GM18861 (cell line): ENCODE measurements around the gene RBM26.

Experiments used
- ATAC-seq: cut with Tn5 transposase; IDR thresholded peaks from one replicate; pipeline ENCODE4 v1.9.1; 2021; ENCODE audit not compliant: unreplicated experiment

RBM26 gene

DNA sequence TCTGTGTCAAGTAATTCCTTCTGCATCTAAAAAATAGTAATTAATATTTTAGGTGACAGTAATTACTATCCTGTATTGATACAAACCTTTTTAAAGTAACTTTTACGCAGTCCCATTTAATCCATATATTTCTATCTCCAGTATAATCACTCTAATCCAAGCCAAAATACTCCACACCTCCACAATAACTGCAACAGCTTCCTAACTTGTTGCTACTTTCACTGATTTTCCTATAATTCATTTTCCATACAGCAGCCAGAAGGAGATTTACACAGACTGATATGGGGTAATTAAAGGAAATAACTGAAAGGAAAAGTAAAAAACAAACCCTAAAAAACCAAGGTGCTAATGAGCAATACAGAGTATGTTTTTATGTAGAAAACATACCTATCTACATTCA lies 64.9 kb downstream of the RBM26 start:
- no peak for ATAC-seq

DNA sequence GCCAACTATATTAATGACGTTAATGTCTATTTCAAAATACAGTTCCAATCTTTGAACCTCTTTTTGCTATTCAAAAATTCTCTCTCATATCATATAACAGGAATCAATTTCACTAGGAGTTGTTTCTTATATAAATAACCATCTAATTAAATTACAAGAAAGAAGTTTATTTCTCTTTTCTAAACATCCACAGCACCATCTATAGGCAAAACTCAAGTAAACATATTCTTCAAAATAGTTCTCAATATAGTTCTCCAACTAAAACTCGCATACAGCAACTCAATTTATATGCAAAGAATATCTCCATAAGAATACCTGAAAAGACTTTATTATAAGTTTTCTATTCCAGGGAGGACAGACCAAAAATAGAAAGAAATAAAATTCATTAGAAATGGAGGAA lies 65.6 kb downstream of the RBM26 start:
- ATAC-seq: no peak

DNA sequence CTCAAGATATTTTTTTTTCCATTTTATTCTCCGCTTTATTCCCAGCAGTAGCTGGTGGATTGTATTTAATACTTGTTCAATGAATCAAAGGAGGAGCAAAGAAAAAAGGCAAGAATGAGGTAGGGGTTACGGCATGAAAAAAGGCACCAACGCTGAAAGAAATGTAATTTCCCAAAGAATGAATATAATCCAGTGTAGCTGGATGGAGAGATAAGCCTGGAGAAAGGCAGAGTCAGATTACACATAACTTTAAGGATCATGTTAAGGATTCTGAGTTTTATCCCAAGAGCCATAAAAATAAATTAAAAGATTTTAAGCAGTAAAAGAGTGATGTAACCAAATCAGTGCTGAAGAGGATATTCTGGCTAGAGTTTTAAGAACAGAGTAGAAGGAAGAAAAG lies 67.7 kb downstream of the RBM26 start:
- no peak for ATAC-seq

DNA sequence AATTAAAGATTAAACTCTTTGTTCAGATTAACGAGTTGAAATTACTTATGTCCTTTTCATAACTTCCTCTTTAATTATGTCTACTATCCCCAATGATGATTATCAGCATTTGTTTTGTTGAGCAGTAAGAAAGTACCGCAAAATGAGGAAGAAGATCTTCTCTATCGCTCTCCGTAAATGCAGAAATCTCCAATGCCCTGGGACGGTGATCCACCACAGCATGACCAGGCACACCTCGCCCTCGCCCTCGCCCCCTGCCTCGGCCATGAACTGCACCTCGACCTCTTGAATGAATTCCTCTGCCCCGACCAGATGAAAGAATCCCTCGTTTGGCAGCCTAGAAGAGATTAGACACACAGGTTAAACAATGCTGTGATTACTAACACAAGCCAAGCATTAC lies 69.1 kb downstream of the RBM26 start:
- ATAC-seq: no peak

DNA sequence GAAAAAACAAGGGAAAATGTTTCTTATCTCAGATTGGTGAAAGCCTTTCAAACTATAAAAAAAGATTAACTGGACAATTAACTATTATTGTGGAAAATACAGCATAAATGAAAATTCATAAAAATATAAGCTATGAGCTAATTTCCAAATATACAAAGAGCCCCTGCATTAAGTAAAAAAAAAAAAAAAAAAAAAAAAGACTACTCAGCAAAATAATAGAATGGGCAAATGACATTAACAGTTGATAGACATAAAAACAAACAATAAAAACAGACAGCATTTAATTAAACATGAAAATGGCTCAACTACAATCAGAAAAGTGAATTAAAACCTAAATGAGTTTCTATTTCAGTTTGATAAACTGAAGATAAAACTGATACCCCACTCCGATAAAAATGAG lies 77.5 kb downstream of the RBM26 start:
- no peak for ATAC-seq

DNA sequence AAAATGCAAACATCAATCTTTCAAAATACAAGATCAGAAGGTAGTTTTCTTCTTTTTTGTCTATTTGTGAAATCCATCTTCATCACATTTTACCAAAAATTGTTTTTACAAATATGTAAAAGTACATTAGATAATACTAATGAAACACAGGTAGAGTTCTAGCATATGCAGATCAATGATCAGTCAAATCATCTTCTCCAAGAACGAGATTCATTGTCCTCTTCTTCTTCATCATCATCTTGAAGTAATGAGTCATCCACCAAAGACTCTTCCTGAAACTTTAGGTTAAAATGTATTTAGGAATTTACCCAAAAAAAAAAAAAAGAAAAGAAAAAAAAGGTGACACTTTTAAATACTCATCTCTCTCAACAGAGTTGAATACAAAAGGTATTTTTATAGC lies 85.6 kb downstream of the RBM26 start:
- ATAC-seq: no peak

DNA sequence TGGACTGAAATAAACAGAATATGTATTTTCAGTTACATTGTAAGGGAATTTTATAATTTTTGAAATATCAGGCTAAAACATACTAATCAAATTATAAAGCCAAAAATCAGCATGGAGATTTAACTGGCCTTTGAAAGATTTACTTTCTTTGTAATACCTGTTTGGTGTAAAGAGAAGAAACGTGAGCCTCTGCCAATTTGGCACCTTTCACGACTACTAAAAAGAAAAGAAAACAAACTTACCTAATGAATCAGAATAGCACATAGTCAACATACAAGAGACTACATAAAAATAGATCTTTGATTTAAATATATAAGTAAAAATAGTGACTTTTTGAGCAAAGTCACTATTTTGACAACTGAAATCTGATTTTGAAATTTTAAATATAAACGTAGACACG lies 87.4 kb downstream of the RBM26 start:
- no peak for ATAC-seq

DNA sequence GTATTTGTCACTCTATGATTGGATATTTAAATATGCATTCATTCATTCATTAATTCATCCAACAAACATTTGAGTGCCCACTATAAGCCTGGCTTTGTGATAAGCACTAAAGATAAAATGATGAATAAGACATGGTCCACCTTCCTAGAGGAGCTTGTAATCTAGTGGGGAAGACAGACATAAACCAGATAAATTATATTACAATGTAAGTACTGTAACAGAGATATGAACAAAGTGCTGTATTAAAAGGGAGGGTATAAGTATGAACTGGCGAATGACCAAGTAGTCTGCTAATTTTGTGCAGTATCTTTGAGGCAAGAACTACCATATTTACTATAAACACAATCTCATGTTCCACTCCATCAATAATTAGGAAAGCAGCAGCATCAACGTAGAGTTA lies 88.2 kb downstream of the RBM26 start:
- ATAC-seq: no peak

DNA sequence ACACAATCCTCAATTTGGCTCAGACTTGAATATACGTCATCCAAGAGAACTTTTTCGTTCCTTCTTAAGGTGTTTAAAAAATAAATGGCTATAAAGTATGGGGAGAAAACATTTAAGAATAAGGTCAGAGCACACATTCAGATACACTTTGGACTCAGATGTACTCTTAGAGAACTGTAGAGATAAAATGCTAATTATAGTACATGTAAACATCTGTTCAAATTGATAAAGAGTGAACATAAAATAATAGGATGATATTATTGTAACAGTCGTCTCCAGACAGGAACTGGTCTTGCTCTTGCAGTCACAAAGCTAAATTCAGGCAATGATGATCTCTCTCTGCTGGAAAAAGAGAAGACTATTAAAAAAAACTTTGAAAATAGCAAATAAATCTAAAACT lies 91.4 kb downstream of the RBM26 start:
- ATAC-seq: no peak

DNA sequence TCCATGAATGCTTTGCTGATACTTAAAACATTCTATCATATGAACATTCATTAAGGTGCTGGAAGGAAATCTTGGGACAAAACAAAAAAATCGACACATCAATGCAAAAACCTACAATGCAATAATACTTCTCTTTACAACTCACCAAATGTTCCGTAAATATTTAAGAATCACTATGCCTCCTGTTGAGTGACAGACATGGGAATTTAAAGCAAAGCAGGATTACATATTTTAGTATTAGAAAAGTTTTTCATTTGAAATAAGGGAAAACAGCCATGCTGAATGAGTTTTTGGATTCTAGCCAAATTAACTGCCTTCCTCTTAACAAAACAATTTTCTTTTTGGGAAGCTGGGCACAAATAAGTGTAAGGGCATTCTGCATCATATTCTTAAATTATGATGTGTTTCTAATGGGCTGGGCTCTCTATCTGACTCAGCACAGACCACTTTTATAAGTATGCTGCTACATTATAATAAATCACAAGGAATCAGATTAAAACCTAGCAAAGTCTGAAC lies 93.7 kb downstream of the RBM26 start:
- ATAC-seq: no peak

DNA sequence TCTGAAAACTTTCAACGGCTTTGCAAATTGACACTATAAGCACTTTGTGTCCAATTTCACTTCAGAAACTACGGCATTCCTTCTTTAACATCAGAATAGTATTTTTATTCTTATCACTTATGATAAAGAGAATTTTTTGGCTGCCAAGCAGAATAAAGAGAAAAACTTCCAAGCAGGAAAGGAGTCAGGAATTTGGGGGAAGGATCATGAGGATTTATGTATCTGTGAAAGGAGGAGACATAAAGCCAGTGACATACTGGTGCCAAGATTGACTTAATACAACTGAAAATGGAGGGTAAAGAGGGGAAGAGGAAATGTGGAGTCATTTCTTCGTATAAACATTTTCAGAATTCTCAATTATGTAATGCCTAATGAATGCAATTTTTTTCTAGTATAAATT lies 94.7 kb downstream of the RBM26 start:
- ATAC-seq: no peak

DNA sequence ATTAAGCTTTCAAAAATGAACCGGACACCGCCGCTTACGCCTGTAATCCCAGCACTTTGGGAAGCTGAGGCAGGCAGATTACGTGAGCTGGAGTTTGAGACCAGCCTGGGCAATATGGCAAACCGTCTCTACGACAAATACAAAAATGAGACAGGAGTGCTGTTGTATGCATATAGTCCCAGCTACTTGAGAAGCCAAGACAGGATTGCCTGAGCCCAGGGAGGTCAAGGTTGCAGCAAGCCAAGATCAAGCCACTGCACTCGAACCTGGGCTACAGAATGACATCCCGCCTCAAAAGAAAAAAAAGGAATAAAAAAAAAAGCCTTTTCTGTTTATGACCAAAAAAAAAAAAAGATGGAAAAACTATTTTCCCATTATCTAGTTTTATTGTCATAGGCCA lies 96.4 kb downstream of the RBM26 start:
- no peak for ATAC-seq

DNA sequence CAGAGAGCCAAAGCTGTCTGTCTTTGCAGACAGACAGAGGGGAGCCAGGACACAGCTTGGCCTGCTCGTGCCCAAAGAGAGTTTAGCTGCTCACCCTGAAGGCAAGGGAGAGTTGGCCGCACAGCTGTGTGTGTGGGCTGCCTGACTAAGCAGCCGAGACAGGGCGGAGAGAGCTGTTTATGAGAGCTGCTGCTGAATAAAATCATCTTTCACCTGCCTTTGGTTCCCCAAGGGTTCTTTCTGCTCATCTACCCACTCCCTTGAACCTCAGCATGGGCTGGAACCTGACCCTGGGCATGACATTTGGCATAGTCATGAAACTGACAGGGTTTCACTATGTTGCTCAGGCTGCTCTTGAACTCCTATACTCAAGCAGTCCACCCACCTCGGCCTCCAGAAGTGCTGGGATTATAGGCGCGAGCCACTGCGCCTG lies 98.2 kb downstream of the RBM26 start:
- no peak for ATAC-seq

DNA sequence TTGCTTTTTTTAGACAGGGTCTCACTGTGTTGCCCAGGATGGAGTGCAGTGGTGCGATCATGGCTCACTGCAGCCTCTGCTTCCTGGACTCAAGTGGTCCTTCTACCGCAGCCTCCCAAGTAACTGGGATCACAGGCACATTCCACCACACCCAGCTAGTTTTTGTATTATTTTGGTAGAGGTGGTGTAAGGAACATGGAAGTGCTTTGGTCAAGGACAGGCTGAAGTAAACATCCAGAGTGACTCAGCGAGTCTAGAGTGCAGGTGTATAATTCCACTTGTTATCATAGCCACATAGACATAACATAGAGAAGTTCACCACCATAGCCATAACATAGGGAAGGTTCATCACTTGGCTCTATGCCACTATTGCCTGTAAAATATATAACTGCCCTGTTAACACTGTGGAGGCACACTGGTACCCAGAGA lies 98.6 kb downstream of the RBM26 start:
- ATAC-seq: no peak

DNA sequence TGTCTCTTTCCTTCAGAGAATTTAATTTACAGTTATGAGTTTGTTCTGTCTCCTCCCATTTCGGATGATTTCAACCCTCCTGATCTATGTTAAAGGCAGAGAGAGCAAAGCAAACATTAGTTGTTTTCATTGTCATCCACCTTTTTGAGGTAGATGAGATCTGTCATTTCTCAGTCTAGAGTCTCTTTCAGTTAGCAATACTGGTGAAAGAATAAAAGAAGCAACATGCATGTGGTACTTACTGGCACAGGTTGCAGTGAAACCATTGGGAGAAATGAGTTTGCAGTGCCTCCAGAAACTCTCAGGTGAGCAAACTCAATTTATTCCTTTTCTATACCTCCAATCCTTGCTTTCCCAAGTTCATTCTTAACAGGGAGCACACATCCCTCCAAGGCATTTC lies 99.4 kb downstream of the RBM26 start:
- ATAC-seq: no peak

DNA sequence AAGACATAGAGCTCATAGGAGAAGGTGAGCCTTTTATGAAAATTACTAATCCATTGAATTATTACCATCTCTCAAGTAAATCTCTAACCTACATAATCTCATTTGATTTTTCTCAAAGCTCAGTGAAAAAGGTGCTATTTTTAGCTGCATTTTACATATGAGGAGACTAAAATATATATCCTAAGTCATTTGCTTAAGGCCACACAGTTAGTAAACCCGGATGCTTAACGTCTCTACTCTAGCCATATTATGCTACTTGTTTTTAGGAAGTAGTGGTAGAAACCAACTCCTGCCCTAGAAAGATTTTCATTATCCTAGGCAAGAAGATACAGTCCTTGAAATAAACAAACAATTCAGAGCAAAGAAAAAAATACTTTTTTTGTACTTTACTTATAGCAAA lies 108.9 kb downstream of the RBM26 start:
- no peak for ATAC-seq

DNA sequence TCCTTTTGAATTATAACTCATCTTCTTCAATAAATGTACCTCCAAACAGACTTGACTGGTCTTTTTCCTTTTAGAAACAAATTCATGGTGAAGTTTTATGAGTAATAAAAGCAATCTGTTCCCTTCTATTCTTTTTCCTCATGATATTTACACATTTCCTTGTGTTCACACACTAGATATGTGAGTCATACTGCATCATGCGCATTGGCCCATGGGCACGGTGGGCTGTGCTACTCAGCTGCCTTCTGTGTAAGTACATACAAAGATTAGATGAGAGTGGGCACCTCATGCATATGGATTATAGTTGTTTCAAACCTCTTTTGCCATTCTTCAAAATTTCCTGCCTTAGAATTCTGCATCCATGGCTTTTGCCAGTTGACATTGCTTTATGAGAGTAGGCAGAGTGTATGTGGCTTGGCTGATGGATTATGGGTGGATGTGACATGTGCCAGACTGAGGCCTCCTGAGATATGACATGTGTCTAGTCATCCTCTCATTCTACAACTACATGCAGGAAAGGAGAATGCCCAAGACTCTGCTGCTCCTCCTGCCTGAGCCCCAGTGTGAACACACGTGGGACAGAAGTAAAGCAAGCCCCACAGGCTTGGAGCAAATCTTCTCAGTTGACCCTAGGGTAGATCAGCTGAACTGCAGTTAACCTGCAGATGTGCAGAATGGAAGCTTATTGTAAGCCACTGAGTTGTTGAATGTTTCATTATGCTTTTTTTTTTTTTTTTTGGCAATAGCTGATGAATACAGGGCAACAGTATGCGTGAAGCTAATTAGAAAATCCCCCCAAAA lies 109.9 kb downstream of the RBM26 start:
- ATAC-seq: no peak

DNA sequence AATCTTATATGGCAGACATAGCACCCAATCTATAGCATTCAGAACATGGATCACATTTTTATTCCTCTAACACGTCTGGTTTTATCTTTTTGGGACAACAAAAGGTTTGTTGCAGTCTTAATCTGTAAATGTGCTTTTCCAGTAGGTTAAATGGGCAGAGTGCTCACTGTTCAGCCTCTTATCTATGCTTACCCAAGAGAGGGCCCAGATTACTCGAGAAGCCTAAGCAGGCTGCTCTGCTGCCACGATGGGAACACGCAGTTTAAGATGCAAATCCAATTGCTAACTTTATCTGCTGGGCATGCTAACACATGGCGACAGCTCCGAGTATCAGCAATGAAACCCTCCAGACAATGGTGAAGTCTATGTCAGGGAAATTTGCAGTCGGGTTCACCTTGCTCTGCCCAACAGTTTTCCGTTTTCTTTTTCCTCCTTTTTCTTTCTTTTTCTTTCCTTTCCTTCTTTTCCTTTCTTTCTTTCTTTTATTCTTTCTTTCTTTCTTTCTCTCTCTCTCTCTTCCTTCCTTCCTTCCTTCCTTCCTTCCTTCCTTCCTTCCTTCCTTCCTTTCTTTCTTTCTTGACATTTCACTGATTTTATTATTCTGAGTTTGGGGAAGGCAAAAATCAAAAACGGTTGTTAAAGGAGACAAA lies 115.3 kb downstream of the RBM26 start:
- ATAC-seq: no peak

DNA sequence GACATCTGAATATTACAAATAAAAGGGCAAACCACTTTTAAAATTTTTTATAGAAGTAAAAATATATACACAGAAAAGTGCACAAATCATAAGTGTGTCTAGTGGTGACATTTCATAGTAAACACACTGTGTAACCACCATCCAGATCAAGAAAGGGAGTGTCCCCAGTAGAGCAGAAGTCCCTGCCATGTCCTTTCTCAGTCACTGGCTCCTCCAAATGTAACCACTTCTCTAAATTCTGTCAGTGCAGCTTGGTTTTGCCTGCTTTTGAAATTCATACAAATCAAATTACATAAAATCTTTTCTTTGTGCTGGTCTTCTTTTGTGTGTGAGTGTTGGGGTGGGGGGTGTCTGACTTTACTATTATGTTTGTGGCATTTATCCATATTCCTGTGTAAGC lies 116.5 kb downstream of the RBM26 start:
- no peak for ATAC-seq

DNA sequence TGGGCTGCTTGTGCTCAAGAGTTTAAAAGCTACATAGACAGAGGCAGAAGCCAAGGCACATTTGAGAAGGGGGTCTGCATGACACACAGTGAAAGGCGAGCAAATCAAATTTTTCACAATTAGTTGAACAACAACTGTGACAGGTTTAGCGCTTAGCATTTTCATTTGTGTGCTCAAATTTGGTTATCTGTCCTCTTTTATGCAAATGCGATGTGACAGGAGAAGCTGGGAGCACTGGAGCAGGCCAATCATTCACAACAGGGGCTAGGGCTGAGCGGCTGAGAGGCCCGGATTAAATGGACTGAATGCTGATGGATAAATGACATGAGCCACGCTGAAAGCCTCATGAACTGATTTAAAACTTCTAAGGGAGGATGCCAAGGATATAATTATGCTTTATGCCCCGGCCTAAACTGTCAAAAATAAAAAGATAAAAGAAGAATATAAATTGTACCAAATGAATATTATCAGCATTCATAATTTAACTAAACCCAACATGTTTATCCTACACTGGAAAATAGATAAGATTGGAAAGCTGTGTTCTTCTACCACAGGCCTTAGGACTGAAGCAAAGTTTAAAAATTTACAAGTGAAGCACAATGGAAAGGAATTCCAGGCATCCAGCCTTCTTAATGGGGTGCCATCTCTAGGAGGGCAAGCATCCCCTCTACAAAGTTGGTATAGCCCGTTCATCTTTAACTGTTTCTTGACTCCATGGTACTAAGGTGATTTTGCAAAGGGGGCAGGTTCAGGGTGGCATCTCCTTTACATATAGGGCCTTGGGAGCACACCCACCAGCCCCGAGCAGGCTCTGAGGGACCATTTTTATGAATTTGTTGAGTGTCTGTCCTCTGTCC lies 117.9 kb downstream of the RBM26 start:
- ATAC-seq: no peak

DNA sequence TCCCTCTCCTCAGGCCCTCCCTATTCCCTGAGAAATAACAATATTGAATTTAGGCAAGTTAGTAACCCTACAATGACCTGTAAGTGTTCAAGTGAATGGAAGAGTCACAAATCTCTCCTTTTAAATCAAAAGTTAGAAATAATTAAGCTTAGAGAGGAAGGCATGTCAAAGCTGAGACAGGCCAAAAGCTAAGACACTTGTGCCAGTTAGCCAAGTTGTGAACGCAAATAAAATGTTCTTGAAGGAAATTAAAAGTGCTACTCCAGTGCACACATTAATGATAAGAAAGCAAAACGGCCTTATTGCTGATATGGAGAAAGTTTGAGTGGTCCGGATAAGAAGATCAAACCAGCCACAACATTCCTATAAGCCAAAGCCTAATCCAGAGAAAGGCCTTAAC lies 120.9 kb downstream of the RBM26 start:
- ATAC-seq: no peak

DNA sequence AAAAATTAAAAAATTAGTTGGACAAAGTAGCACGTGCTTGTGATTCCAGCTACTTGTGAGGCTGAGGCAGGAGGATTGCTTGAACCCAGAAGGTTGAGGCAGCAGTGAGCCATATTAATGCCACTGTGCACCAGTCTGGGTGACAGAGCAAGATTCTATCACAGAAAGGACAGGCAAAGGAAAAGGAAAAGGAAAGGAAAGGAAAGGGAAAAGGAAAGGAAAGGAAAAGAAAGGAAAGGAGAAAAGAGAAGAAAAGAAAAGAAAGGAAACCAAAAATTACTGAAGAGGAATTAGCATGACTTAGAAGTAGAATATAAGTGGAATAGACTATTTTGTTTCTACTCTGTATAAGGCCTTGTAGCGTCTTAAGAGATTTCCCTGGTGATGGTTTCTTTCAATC lies 122.3 kb downstream of the RBM26 start:
- ATAC-seq: no peak
